Kidney epithelial cell (primary cell): Measurements from ENCODE around the gene BRD1. TPM values are rescaled to one million over a fixed set of nuclear protein-coding genes. Genes with fewer than 3 reads are reported as not detected.

Experiments
- DNase-seq: peaks from one replicate; pipeline ENCODE4 v3.0.0-alpha.2; 2010; ENCODE audit warnings: low read depth
- H3K27me3 ChIP-seq: 2 replicates; pipeline ENCODE4 v1.6.0; 2011; ENCODE audit warnings: low read length; ENCODE audit not compliant: control insufficient read depth, insufficient read depth
- H3K36me3 ChIP-seq: 2 replicates; pipeline ENCODE4 v1.5.1; 2011; ENCODE audit warnings: low read length; ENCODE audit not compliant: control insufficient read depth, insufficient read depth
- H3K4me3 ChIP-seq: 2 replicates; pipeline ENCODE4 v1.5.1; 2011; ENCODE audit warnings: low read depth, mild to moderate bottlenecking, control low read depth, low read length
- CTCF ChIP-seq: IDR thresholded peaks from 2 replicates; pipeline ENCODE4 v1.5.1; 2011; ENCODE audit warnings: mild to moderate bottlenecking, moderate library complexity, low read length, control low read depth, inconsistent platforms; ENCODE audit not compliant: insufficient read depth, poor library complexity, severe bottlenecking
- total RNA-seq: library from RNA; depleted of rRNA; stranded (reverse); fragments of >200 nt; gene quantifications from 2 replicates; pipeline ENCODE4 v1.2.3, GENCODE V29; 2015

BRD1 gene
- total RNA-seq, 1 donor from 2014 or later, result 37.2 TPM

- TF ChIP-seq CTCF, result no peak
- H3K4me3 ChIP-seq, result no peak overlapping the region
- no peaks in the 10 kb centered on the region for H3K27me3 ChIP-seq
- no peak for DNase-seq
- H3K36me3 ChIP-seq, result no peaks in the 10 kb centered on the region
Observed at GRCh38 chr22:49863931-49864330, 36.3 kb upstream of the BRD1 start.

- no peak for DNase-seq
- Histone ChIP-seq H3K27me3 (no peaks in the 10 kb centered on the region), H3K4me3 (no peak overlapping the region), H3K36me3 (no peaks in the 10 kb centered on the region)
- TF ChIP-seq CTCF, result no peak
Observed at GRCh38 chr22:49862496-49862776, 34.8 kb upstream of the BRD1 start.

GRCh38 chr22:49861642-49862495, 34.2 kb upstream of the BRD1 start:
- no peaks in the 10 kb centered on the region for H3K36me3 ChIP-seq
- TF ChIP-seq CTCF, result peak; percentile 2
- no peaks in the 10 kb centered on the region for H3K27me3 ChIP-seq
- DNase-seq, result no peak
- H3K4me3 ChIP-seq, result no peak overlapping the region

GRCh38 chr22:49858827-49859226, 31.2 kb upstream of the BRD1 start:
- no peak for DNase-seq
- Histone ChIP-seq H3K4me3 (no peak overlapping the region), H3K27me3 (no peaks in the 10 kb centered on the region), H3K36me3 (no peaks in the 10 kb centered on the region)
- TF ChIP-seq CTCF, result no peak

- Histone ChIP-seq H3K4me3 (no peak overlapping the region), H3K36me3 (no peaks in the 10 kb centered on the region), H3K27me3 (no peaks in the 10 kb centered on the region)
- no peak for TF ChIP-seq CTCF
- no peak for DNase-seq
Observed at GRCh38 chr22:49856766-49857618, 29.3 kb upstream of the BRD1 start.
